Brain microvascular endothelial cell (primary cell): ENCODE data around the gene THADA.

Experiments
- DNase-seq: peaks from one replicate; pipeline ENCODE4 v3.0.0-alpha.2; 2020
- H3K27ac ChIP-seq: fragments of 250-450 bp; sonication (Bioruptor Pico); 2 replicates; pipeline ENCODE4 v1.5.1; 2020; ENCODE audit warnings: mild to moderate bottlenecking, moderate library complexity
- H3K27me3 ChIP-seq: fragments of 250-450 bp; sonication (Bioruptor Pico); replicated peaks from 2 replicates; pipeline ENCODE4 v1.5.1; 2020; ENCODE audit warnings: mild to moderate bottlenecking
- H3K36me3 ChIP-seq: fragments of 250-450 bp; sonication (Bioruptor Pico); replicated peaks from 2 replicates; pipeline ENCODE4 v1.5.1; 2020; ENCODE audit warnings: mild to moderate bottlenecking
- H3K4me3 ChIP-seq: 2 replicates; pipeline ENCODE4 v1.5.1; 2011; ENCODE audit warnings: low read depth, mild to moderate bottlenecking, control low read depth, low read length, moderate library complexity
- CTCF ChIP-seq: IDR thresholded peaks from 2 replicates; pipeline ENCODE4 v1.5.1; 2011; ENCODE audit warnings: low read depth, mild to moderate bottlenecking, moderate library complexity, low read length, control low read depth, inconsistent platforms; ENCODE audit errors: missing control alignments
- in situ Hi-C: cut with HindIII; loops from 2 replicates; pipeline ENCODE4 v1.10.0; 2017; ENCODE audit warnings: low sequenced_read_pairs, low pct_ligation_motif_present

Gene THADA

GRCh38 chr2:43474273-43474672, 121.6 kb downstream of the THADA start:
- no peak overlapping the region for H3K27ac ChIP-seq
- no peak for TF ChIP-seq CTCF
- no peak for DNase-seq
- no peaks in the 10 kb centered on the region for H3K36me3 ChIP-seq
- in situ Hi-C loops: no loop called here
- H3K4me3 ChIP-seq: no peak overlapping the region
- H3K27me3 ChIP-seq: no peaks in the 10 kb centered on the region

- no peaks in the 10 kb centered on the region for H3K36me3 ChIP-seq
- no peak for TF ChIP-seq CTCF
- no peak for DNase-seq
- no peak overlapping the region for H3K27ac ChIP-seq
- in situ Hi-C loops: no loop called here
- no peaks in the 10 kb centered on the region for H3K27me3 ChIP-seq
- H3K4me3 ChIP-seq: no peak overlapping the region
Observed at GRCh38 chr2:43473767-43474166, 122.1 kb downstream of the THADA start.

- in situ Hi-C loops: no loop called here
Observed at GRCh38 chr2:43472527-43473194, 123.2 kb downstream of the THADA start.

GRCh38 chr2:43469713-43470112, 126.1 kb downstream of the THADA start:
- DNase-seq: no peak
- in situ Hi-C loops: no loop called here
- Histone ChIP-seq H3K4me3 (no peak overlapping the region), H3K36me3 (no peaks in the 10 kb centered on the region), H3K27ac (no peak overlapping the region), H3K27me3 (no peaks in the 10 kb centered on the region)
- TF ChIP-seq CTCF: no peak

More at GRCh38 chr2:43472527-43473194, 123.2 kb downstream of the THADA start:
- no peak overlapping the region for H3K4me3 ChIP-seq
- no peak for DNase-seq
- H3K36me3 ChIP-seq: no peaks in the 10 kb centered on the region
- no peak overlapping the region for H3K27ac ChIP-seq
- TF ChIP-seq CTCF: no peak
- H3K27me3 ChIP-seq: no peaks in the 10 kb centered on the region

GRCh38 chr2:43469094-43469493, 126.7 kb downstream of the THADA start:
- no peak for DNase-seq
- H3K36me3 ChIP-seq: no peaks in the 10 kb centered on the region
- TF ChIP-seq CTCF: no peak
- H3K4me3 ChIP-seq: no peak overlapping the region
- no peaks in the 10 kb centered on the region for H3K27me3 ChIP-seq
- in situ Hi-C loops: no loop called here
- H3K27ac ChIP-seq: no peak overlapping the region

- no peak for TF ChIP-seq CTCF
- in situ Hi-C loops: no loop called here
- Histone ChIP-seq H3K27me3 (no peaks in the 10 kb centered on the region), H3K27ac (peak overlapping the region; percentile 28), H3K36me3 (no peaks in the 10 kb centered on the region), H3K4me3 (no peak overlapping the region)
- no peak for DNase-seq
Observed at GRCh38 chr2:43467891-43468290, 127.9 kb downstream of the THADA start.
